Activated effector memory CD4-positive, alpha-beta T cell treated with anti-CD3 and anti-CD28 coated beads, Interleukin-2, amount 50 U/mL, for 16 hours (primary cell): Measurements from ENCODE around the gene SLCO2B1.
A peak's percentile ranks its signal among the peaks of the same experiment; 100 is the strongest.

Source experiments
- DNase-seq: peaks from one replicate; pipeline ENCODE4 v3.0.0-alpha.2; 2020

Gene SLCO2B1

DNA sequence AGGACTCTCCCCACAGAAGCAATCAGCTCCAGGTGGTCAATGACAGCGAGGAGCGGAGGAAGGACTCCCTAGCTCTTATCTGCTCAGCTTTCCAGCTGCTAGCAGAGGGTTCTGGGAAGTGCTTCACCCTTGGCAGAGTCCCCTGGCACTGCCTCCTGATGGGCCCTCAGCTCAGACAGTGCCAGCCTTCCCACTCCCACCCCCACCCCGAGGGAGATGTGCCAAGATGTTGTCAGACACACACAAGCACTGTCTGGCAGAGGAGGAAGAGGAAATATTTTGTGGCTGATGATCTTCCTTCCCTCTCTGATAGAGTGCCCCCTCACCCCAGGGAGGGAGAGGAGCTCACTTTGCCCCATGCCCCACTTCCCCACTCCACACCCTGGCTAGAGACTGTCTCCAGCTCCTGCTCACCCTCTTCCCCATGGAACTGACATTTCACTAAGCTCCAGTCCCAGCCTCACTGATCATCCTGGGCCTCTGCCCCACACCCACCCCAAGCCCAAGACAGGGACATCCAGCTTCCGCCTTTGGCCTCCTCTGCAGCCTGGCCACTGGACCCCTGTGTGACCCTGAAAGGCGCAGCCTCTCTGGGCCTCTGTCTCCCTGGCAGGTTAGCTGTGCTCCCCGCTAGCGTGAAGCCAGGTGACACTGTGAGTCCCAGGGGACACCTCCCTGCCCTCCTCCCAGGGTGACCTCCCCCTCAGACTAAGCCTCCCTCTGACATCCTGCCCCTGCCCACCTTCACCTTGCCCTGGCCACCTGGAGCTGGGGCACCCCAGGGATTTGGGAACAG is 44.5 kb downstream of the SLCO2B1 start:
- peak; percentile 2 for DNase-seq

DNA sequence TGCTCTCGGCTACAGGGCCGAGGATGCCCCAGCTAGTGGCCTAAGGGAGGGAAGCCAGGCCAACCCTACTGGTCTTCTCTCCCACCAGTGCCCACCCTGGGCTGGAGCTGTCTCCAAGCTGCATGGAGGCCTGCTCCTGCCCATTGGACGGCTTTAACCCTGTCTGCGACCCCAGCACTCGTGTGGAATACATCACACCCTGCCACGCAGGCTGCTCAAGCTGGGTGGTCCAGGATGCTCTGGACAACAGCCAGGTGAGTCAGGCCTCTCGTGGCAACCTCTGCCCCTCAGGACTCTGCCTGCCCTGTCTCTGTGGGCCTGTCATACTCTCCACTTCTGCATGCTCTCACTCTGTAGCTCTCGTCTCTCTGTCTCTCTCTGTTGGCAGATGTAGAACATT is 45.5 kb downstream of the SLCO2B1 start:
- no peak for DNase-seq

DNA sequence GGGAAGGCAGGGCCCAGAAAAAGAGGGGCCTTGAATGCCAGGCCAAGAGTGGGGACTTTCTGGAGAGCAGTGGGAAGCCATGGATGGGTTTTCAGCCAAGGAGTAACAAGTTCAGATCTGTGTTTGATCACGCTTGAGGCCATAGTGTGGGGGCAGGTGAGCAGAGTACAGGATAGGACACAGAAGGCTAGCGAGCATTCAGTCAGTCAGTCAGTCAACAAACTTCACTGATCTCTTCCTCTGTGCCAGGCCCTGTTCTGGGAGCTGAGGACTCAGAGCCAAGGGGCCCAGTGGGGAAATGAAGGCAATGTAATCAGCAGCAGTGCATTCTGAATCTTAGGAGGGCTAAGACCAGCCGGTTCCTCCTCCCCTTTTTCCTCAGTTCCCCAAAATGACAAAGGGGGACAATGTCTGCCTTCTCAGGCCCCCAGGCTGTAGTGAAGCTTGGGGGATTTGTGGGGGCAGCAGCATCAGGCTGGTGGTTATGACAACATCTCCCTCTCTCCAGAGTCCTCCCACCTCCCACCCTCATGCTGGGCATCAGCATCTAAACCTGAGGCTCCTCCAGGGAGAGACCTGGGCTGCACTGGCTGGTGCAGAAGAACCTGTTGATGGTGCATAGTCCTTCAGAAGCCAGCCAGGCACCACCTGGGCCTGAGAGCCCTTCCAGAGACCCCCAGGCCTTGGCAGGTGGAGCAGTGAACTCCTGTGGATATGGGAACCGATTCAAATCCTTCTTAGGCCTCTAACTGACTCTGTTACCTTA is 46.8 kb downstream of the SLCO2B1 start:
- DNase-seq: no peak

DNA sequence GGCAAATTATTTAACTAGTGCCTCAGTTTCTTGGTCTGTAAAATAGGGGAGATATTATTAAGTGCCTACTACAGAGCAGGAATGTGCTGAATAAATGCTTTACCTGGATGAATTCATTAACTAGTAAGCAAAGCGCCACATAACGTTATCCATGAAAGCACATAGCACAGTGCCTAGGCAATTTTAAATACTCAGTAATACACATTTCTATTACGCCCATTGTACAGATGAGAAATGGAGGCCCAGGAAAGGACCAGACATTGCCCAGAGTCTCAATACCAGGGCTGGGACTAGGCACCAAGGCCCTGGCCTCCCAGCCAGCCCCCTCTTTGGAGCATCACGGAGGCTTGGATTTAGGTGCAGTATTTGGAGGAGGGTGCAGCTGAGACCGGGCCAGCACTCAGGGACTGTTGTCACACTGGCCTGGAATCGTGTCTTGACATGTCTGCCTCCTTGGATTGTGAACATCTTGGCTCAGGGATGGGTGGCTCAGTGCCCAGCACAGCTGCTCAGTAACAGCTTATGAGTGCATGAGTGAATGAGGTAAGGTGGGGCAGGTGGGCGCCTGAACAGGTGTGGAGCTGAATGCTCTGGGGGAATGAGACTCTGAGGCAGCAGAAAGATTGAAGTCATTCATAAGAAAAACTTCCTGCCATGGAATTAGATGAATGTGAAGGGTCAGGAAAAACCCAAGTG is 47.5 kb downstream of the SLCO2B1 start:
- DNase-seq: no peak

DNA sequence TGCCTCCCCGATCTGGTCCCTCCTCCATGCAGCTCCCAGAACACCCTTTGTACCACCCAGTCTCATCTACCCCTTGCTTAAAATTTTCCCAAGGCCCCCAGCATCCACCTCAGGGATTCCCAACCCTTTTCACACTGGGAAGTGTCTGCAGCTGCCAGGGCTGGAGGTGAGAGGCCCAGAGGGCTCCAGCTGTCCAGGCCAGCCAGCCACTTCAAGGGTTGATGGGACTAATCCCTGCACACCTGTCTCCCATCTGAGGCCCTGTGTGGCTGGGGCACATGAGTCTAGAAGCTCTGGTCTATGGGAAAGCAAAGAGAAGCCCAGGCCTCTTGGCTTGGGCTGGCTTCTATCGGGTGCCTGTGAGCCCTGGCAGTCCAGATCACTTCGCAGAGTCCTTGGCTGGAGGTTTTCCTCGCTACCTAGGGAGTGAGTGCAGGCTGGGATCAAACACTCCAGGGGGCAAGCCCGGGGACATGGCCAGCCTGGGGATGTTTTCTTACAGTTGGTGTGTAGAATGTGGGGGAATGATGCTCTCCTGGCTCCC is 48.6 kb downstream of the SLCO2B1 start:
- peak; percentile 52 for DNase-seq

DNA sequence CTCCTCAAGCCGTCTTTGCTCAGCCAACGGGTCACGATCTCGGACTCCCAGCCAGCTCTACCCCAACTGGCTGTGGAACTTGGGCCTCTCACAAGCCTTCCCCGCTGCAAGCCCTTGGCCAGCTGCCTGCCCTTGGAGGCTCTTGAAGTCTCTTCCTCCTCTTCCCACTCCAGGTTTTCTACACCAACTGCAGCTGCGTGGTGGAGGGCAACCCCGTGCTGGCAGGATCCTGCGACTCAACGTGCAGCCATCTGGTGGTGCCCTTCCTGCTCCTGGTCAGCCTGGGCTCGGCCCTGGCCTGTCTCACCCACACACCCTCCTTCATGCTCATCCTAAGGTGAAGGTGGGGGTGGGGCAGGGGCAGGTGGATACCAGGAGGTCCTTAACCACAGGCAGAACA is 49.1 kb downstream of the SLCO2B1 start:
- DNase-seq: peak; percentile 48

DNA sequence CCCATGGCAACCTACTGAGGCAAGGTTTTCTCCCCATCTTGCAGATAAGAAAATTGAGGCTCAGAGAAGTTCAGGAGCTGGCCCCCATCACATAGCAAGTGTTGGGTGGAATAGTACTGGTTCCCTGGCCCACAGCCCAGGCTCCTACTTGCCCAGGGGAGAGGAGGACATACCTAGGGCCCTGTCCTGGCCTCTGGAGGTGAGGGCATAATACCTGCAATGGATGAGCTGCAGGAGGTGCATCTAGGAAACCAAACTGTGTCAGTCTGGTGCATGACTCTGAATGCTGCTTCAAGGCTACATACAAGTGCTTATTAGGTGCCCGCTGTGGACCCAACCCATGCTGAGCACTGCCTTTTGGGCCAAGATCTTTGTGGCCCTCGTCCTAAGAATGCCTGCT is 49.6 kb downstream of the SLCO2B1 start:
- DNase-seq: peak; percentile 44

DNA sequence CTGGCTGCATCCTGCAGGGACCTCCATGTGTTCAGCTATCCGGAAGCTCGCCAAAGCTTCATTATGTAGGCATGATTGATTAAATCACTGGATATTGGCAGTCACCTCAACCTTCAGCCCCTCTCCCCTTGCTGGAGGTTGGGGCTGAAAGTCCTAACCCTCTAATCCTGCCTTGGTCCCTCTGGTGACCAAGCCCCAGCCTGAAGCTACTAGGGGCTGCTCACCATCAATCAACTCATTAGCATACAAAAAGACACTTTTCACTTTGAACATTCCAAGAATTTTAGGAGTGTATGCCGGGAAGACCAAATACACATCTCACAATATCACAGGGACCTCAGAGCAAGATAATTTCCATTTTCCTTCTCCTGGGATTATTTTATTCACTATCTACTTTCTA is 50.9 kb downstream of the SLCO2B1 start:
- DNase-seq: peak; percentile 6

DNA sequence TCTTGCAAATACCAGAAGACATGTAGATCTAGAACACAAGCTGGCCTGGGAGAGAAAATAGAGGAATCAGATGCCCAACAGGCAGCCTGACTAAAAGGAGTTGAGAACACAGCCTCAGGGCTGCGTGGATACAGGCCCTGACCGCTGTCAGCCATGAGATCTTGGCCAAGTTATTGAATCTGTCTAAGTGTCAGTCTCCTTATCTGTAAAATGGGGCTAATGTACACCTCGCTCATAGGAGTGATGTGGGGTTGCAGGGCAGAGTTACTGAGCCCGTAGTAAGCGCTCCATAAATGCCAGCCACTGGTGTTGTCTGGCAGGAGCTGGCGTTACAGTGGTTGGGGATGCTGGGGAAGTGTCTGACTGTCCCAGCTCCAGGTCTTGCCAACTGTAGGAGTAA is 51.3 kb downstream of the SLCO2B1 start:
- DNase-seq: peak; percentile 17

DNA sequence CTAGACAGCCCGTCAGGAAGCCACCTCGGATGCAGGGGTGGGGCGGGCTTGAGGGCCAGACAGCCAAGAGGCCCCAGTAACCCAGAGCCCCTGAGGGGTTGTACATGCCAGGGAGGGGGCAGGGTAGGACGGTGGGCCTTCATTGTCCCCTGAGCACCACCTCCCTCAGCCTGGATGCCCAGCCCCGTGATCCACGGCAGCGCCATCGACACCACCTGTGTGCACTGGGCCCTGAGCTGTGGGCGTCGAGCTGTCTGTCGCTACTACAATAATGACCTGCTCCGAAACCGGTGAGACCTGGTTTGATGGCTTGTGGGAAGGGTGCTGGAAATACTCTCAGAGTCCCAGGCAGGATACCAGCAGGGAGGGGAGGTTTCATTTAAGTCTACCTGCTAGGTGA is 52.2 kb downstream of the SLCO2B1 start:
- DNase-seq: peak; percentile 41

DNA sequence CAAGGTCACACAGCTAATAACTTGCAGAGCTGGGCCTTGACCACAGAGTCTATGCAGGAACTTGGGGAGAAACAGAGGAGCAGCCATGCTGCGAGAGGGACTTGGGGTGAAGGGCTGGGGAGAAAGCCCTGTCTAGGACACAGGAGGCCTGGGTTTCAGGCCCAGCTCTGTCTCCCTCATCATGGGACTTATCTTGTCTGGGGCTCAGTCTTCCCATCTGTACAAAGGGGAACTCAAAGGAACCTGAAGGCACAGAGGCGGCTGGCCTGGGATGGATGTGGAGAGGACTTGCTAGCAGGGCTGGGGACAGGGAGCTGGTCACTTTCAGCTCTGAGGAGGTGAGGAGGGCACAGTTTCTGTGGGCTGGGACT is 52.7 kb downstream of the SLCO2B1 start:
- peak; percentile 38 for DNase-seq

DNA sequence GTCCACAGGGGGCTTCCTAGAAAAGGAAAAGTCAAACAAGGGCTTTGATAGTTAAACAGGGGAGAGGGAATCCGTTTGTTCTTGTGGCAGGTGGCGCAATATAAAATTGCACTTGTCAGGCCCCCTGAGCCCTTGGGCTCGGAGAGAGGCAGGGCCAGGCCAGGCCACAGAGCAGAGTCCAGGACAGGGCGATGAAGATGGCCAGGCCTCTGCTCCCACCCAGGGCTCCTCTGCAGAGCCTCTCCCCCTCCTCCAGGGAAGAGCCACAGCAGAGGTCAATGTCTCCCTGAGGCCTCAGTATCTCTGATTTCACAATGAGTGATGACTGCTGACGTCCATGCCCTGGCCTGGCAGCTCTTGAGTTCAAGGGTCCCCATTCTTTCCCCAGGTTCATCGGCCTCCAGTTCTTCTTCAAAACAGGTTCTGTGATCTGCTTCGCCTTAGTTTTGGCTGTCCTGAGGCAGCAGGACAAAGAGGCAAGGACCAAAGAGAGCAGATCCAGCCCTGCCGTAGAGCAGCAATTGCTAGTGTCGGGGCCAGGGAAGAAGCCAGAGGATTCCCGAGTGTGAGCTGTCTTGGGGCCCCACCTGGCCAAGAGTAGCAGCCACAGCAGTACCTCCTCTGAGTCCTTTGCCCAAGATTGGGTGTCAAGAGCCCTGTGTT is 53.2 kb downstream of the SLCO2B1 start:
- DNase-seq: peak; percentile 45

DNA sequence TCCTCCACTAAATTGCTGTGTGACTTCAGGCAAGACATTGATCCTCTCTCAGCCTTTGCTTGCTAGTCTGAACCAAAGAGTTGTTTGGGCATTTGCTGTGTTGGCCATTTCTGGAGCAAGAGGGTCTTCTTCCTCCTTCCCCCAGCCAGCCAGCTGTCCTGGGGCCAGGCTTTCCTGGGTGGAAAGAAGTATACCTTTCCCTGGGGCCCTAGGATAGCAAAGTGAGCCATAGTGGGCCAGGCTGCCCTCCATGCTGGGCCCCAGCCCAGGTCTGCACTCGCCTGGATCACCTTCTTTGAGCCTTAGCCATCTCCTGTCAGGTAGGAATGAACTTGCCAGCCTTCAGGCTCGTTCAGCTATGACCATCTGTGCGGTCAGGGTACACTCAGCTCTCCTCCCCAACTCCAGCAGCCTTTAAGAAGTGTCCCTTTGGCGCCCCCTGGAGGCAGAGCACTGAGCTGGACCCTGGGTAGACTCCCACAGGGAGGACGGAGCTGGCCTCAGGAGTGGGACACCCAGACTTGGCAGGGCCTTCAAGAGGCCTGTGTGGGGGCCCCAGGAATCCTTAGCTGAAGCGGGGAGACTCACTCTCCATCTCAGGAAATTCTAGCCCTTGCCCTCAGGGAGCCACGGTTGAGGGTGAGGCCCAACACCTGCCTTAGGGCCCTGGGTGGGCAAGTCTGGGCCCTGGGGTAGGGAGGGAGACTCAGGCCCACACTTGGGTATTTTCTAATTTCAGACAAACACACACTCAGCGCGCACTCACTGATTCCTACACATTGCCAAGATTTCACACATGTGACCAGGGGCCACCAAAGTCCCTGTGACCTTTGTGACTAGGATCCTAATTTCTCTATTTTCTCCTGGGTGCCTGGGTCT is 54.0 kb downstream of the SLCO2B1 start:
- peak; percentile 93 for DNase-seq

DNA sequence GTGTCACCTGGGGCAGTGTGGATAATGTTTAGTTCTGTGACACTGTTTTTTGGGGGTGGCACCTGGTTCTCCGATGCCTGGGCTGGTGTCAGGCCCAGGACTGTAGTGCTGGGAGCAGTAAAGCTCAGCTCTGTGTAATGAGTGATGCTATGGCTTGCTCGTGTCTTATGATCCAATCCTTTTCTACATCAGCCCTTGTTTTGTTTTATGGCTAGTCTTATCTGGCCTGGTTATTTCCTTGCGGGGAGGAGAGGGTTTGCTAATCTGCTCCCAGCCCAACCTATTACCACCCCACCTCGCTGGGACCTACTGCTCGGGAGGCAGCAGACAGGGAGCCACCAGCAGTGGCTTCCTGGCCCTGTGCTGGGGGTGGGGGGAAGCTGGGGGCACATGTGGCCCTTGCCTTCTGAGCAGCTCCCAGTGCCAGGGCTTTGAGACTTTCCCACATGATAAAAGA is 54.7 kb downstream of the SLCO2B1 start:
- DNase-seq: peak; percentile 31

DNA sequence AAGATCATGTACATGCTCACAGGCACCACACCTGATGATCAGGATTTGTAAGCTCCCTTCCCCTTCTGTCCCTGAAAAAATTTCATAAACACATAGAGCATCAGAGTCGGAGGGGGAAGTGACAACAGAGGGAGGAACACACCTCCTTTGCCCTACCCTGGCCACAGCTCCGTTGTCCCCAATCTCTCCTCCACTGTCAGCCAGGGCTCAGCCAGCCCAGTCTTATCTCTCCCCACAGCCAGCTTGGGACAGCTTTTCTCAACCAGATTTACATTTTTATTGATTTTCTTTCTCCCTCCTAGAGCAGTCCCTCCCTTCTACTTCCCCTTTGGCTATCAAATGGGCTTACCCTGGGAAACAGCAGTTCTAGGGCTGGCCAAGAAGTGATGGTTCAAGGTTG is 57.5 kb downstream of the SLCO2B1 start:
- DNase-seq: peak; percentile 8

DNA sequence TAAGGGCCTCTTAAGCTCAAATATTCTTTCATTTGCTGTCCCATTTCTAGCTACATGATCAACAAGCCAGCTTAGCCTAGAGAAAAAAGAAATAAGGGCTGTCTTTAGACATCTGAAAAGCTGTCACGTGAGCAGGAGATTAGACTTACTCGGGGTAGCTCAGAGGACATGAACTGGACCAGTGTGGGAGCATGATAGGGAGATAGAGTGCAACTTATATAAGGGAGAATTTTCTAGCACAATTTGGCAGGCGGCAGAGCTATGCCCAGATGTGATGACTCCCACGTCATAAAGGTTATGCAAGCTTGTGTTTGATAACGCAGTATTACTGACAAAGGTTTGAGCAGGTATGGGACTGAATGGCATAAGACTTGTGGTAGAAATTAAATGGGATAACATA is 61.5 kb downstream of the SLCO2B1 start:
- DNase-seq: peak; percentile 12

DNA sequence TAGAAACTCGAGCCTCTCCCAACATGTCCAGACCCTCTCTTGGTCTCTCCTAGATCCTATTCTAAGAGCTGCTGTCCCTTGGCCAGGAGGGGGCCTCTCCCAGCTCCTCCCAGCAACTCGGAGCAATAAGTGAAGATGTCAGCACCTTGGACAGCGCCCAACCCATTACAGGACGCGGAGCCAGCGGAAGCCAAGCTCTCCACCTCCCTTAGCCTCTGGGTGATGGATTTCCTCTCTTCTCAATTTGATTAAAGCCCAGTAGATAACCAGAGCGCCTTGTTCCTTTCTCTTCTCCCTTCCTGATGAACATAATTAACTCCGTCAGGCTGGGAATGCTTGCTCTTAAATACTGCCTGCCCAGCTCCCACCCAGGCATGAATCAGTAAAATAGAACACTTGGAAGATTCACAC is 63.5 kb downstream of the SLCO2B1 start:
- DNase-seq: peak; percentile 88

DNA sequence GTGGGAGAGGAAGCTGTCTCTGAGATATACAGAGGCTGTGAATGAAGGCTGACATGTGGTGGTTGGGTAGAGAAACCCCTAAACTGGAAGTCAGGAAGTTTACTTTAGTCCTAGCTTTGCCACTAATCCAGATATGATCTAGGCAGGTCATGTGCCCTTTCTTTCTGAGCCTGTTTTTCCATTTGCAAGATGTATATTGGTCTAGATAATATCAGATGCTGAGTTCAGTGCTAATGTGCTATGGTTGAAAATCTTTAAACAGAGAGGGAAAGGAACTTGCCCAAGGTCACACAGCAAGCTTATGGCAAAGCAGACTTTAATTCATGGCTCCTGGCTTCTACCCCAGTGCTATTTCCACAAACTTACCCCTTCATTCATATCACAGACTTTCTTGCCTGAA is 63.9 kb downstream of the SLCO2B1 start:
- no peak for DNase-seq

DNA sequence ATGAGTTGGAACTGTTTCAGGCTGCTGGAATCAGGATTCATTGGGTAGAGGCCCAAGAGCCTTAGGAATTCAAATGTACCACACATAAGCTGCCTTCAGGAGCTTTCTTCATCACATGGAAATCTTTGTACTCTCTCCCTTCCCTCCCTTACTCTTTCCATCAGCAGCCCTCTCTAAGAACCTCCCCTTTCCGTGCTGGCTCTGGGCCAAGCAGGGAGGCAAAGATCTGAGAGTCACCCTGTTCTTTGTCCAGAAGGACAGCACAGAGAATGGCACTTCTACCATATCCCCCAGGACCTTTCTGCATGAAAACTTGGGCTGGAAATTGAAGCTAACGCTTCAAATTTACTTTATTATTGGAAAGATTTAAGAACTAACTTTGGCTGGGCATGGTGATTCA is 69.0 kb downstream of the SLCO2B1 start:
- peak; percentile 5 for DNase-seq

DNA sequence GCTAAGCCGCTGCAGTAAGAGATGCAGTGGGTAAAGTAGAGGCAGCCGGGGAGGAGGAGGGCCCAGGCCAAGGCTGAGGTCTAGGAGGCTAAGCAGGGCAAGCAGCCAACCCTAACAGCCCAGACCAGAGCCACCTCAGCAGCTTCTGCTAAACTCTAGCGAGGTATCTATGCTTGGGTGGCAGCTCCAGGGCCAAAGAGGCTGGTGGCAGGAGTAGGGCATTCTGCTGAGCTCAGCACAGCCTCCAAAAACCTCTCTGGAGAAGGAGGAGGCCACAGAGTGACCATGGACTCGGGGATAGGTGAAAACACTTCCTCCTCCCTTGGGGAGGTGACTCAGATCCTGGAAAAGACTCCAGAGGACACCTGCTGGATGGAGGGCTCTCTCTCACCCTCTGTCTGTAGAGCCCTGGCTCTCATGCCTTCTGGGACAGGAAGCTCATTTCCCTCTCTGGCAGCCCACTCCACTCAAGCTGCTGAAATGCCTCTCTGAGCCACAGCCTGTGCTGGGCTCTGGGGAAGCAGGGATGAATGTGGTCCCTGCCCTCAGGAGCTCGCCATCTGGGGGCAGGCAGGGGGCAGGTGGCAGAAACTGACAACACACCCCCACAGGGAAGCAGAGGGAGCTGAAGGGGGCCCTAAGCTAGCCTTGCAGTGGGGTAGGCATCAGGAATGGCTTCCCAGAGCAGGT is 73.2 kb downstream of the SLCO2B1 start:
- peak; percentile 34 for DNase-seq

DNA sequence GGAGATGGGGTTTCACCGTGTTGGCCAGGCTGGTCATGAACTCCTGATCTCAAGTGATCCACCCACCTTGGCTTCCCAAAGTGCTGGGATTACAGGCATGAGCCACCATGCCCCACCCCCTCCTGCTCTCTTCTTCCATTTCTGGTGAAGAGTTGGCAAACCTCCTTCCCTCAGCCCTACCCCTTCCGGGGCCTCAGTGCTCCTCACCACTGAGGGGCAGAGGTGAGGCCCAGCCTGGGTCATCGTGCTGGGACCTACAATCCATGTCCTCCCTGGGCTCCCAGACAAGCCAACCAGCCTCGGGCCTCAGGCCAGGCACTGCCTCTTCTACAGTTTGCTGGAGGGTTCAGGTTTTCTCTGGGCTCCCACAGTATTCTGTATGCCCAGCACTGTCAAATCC is 74.9 kb downstream of the SLCO2B1 start:
- peak; percentile 46 for DNase-seq
